H1 (cell line): Measurements from ENCODE around the gene GDE1. TPM values are rescaled to one million over a fixed set of nuclear protein-coding genes. Genes with fewer than 3 reads are reported as not detected.

ENCODE experiments used
- CTCF ChIA-PET: fragments of 300-600 bp; sonication (Branson Sonifier 250); formaldehyde crosslinking; loops from one replicate; lab custom pipeline; 2021; ENCODE audit not compliant: partially characterized antibody; lab: Charles Lee
- POLR2A ChIA-PET: fragments of 300-600 bp; sonication (Branson Sonifier 250); formaldehyde crosslinking; loops from one replicate; lab custom pipeline; 2021; ENCODE audit warnings: inconsistent platforms; ENCODE audit not compliant: partially characterized antibody; lab: Charles Lee
- DNase-seq, 2 experiments: peaks; one replicate each; pipeline versions ENCODE4 v3.0.0 to v3.0.0-alpha.2; 2010 to 2022; ENCODE audit warnings: low spot score in 2 of 2, low read depth in 1 of 2, mixed read lengths in 1 of 2
- FAIRE-seq: peaks from 2 replicates; lab custom pipeline; 2011; peaks lifted over from hg19 to GRCh38; lab: Jason Lieb, UNC
- H2AFZ ChIP-seq: 2 replicates; pipeline ENCODE4 v1.8.1; 2012; ENCODE audit warnings: low read length, inconsistent platforms
- H2AK5ac ChIP-seq: 2 replicates; pipeline ENCODE4 v1.6.1; 2013; ENCODE audit warnings: low read depth, low read length
- H2BK120ac ChIP-seq: replicated peaks from 2 replicates; pipeline ENCODE3; 2013; ENCODE audit warnings: low read depth, low read length, inconsistent platforms
- H2BK12ac ChIP-seq: 2 replicates; pipeline ENCODE4 v1.6.1; 2013; ENCODE audit warnings: low read depth, low read length
- H2BK15ac ChIP-seq: 2 replicates; pipeline ENCODE4 v1.6.1; 2013; ENCODE audit warnings: low read length
- H2BK20ac ChIP-seq: 2 replicates; pipeline ENCODE4 v1.6.1; 2013; ENCODE audit warnings: low read length
- H2BK5ac ChIP-seq: 2 replicates; pipeline ENCODE4 v1.6.1; 2013; ENCODE audit warnings: low read depth, low read length
- H3K14ac ChIP-seq: 2 replicates; pipeline ENCODE4 v1.6.1; 2013; ENCODE audit warnings: inconsistent platforms; ENCODE audit not compliant: insufficient read length
- H3K18ac ChIP-seq: 2 replicates; pipeline ENCODE4 v1.6.1; 2013; ENCODE audit warnings: low read length; ENCODE audit errors: extremely low read depth
- H3K23ac ChIP-seq: 2 replicates; pipeline ENCODE4 v1.6.1; 2013; ENCODE audit warnings: inconsistent platforms; ENCODE audit not compliant: insufficient read length
- H3K23me2 ChIP-seq: 2 replicates; pipeline ENCODE4 v1.6.1; 2013; ENCODE audit warnings: low read depth, low read length
- H3K27ac ChIP-seq: 2 replicates; pipeline ENCODE4 v1.6.1; 2011; ENCODE audit warnings: low read depth, low read length, inconsistent platforms
- H3K27me3 ChIP-seq, 4 experiments: replicated peaks in 1 of 4; 1 replicate in 1 of 4; 2 replicates in 3 of 4; pipeline versions ENCODE4 v1.6.1 to v1.8.1; 2011 to 2013; ENCODE audit warnings: low read length in 3 of 4, mild to moderate bottlenecking in 3 of 4, inconsistent platforms in 2 of 4, mixed read lengths in 2 of 4, moderate library complexity in 1 of 4; ENCODE audit not compliant: control insufficient read depth in 3 of 4, insufficient read depth in 3 of 4; ENCODE audit errors: extremely low read depth in 1 of 4
- H3K36me3 ChIP-seq, 4 experiments: 2 replicates each; pipeline versions ENCODE4 v1.6.1 to v1.8.1; 2011 to 2013; ENCODE audit warnings: mild to moderate bottlenecking in 4 of 4, low read length in 3 of 4, moderate library complexity in 2 of 4, control low read depth in 1 of 4, inconsistent platforms in 1 of 4; ENCODE audit not compliant: insufficient read depth in 4 of 4, control insufficient read depth in 2 of 4
- H3K4ac ChIP-seq: replicated peaks from 2 replicates; pipeline ENCODE3; 2013; ENCODE audit warnings: low read length, low read depth, mixed read lengths, inconsistent platforms; ENCODE audit not compliant: insufficient read length
- H3K4me1 ChIP-seq, 4 experiments: replicated peaks in 1 of 4; 1 replicate in 1 of 4; 2 replicates in 3 of 4; pipeline versions ENCODE4 v1.6.1 to v1.8.1; 2011 to 2013; ENCODE audit warnings: low read length in 3 of 4, inconsistent platforms in 2 of 4, mixed read lengths in 1 of 4; ENCODE audit not compliant: insufficient read depth in 4 of 4, control insufficient read depth in 3 of 4
- H3K4me2 ChIP-seq, 2 experiments: 2 replicates each; pipeline versions ENCODE4 v1.6.1 to v1.8.1; 2011 to 2013; ENCODE audit warnings: low read depth in 2 of 2, low read length in 2 of 2, control low read depth in 1 of 2, inconsistent platforms in 1 of 2, mild to moderate bottlenecking in 1 of 2; ENCODE audit not compliant: insufficient read depth in 1 of 2
- H3K4me3 ChIP-seq, 4 experiments: fragments of 200-600, 300-600 bp in 1 of 4; sonication (generic), shearing (Covaris generic), sonication (Bioruptor Twin) in 1 of 4; 2 replicates each; pipeline versions ENCODE4 v1.5.1 to v1.8.1; 2011 to 2016; ENCODE audit warnings: low read length in 4 of 4, low read depth in 3 of 4, control low read depth in 2 of 4, inconsistent platforms in 2 of 4, mild to moderate bottlenecking in 2 of 4, mixed read lengths in 1 of 4, moderate library complexity in 1 of 4; ENCODE audit not compliant: insufficient read depth in 2 of 4; ENCODE audit errors: extremely low read depth in 1 of 4
- H3K56ac ChIP-seq: replicated peaks from 2 replicates; pipeline ENCODE3; 2013; ENCODE audit warnings: low read depth, mild to moderate bottlenecking, mixed read lengths, low read length, inconsistent platforms; ENCODE audit not compliant: insufficient read length
- H3K79me1 ChIP-seq: 2 replicates; pipeline ENCODE4 v1.6.1; 2013; ENCODE audit warnings: low read depth, low read length, control low read depth
- H3K79me2 ChIP-seq, 2 experiments: 2 replicates each; pipeline versions ENCODE4 v1.6.1 to v1.8.1; 2012 to 2013; ENCODE audit warnings: low read length in 2 of 2, mild to moderate bottlenecking in 2 of 2, inconsistent platforms in 1 of 2; ENCODE audit not compliant: insufficient read depth in 2 of 2, control insufficient read depth in 1 of 2
- H3K9ac ChIP-seq, 4 experiments: replicated peaks in 1 of 4; 1 replicate in 1 of 4; 2 replicates in 3 of 4; pipeline versions ENCODE4 v1.6.1 to v1.8.1; 2011 to 2013; ENCODE audit warnings: low read depth in 3 of 4, low read length in 3 of 4, control low read depth in 2 of 4, mild to moderate bottlenecking in 2 of 4, moderate library complexity in 2 of 4, inconsistent platforms in 1 of 4; ENCODE audit errors: extremely low read depth in 1 of 4
- H3K9me3 ChIP-seq, 2 experiments: 2 replicates each; pipeline versions ENCODE4 v1.6.1 to v1.8.1; 2012 to 2013; ENCODE audit warnings: mild to moderate bottlenecking in 2 of 2, moderate library complexity in 2 of 2, control low read depth in 1 of 2, inconsistent platforms in 1 of 2, low read depth in 1 of 2, low read length in 1 of 2, mixed read lengths in 1 of 2; ENCODE audit not compliant: insufficient read depth in 2 of 2
- H4K20me1 ChIP-seq, 2 experiments: replicated peaks in 1 of 2; 2 replicates each; pipeline versions ENCODE3 to v1.8.1; 2011 to 2013; ENCODE audit warnings: inconsistent platforms in 2 of 2, low read length in 2 of 2, mild to moderate bottlenecking in 1 of 2; ENCODE audit not compliant: insufficient read depth in 2 of 2, control insufficient read depth in 1 of 2
- H4K5ac ChIP-seq: 2 replicates; pipeline ENCODE4 v1.6.1; 2013; ENCODE audit warnings: low read length, low read depth, mixed read lengths, inconsistent platforms; ENCODE audit not compliant: insufficient read length
- H4K8ac ChIP-seq: 2 replicates; pipeline ENCODE4 v1.8.0; 2013; ENCODE audit warnings: mild to moderate bottlenecking, moderate library complexity, low read length, inconsistent platforms; ENCODE audit not compliant: insufficient read depth; ENCODE audit errors: extremely low read depth
- H4K91ac ChIP-seq: replicated peaks from 2 replicates; pipeline ENCODE3; 2013; ENCODE audit warnings: low read length, mixed read lengths, inconsistent platforms; ENCODE audit not compliant: insufficient read length
- EP300 ChIP-seq, 2 experiments: IDR thresholded peaks; 1 replicate in 1 of 2; 2 replicates in 1 of 2; pipeline ENCODE4 v1.6.1; 2011 to 2012; ENCODE audit warnings: low read depth in 2 of 2, low read length in 2 of 2, mild to moderate bottlenecking in 2 of 2, borderline replicate concordance in 1 of 2, inconsistent platforms in 1 of 2, moderate library complexity in 1 of 2
- GABPA ChIP-seq: IDR thresholded peaks from 2 replicates; pipeline ENCODE4 v1.6.1; 2011; ENCODE audit warnings: mild to moderate bottlenecking, low read length, moderate library complexity, borderline replicate concordance; ENCODE audit not compliant: insufficient read depth
- NRF1 ChIP-seq: IDR thresholded peaks from 2 replicates; pipeline ENCODE4 v1.6.1; 2011; ENCODE audit warnings: mild to moderate bottlenecking, low read depth, low read length, improper control_type of control experiment
- SAP30 ChIP-seq: fragments of 300-600 bp; sonication (generic); IDR thresholded peaks from 2 replicates; pipeline ENCODE4 v1.7.1; 2012; ENCODE audit warnings: low read length, moderate library complexity, mild to moderate bottlenecking, inconsistent platforms; ENCODE audit not compliant: insufficient read depth, insufficient replicate concordance
- WGBS, 2 experiments: shearing (Covaris generic) in 1 of 2; methylation state at CpG; one replicate each; pipeline versions ENCODE4 v1.1.6 to v1.1.7; 2013 to 2015; ENCODE audit warnings: low lambda C conversion rate in 2 of 2, mixed read lengths in 2 of 2, inconsistent platforms in 1 of 2, low coverage in 1 of 2, missing lambda C conversion rate in 1 of 2; ENCODE audit not compliant: insufficient replicate concordance in 2 of 2, insufficient coverage in 1 of 2, insufficient read length in 1 of 2; ENCODE audit errors: extremely low coverage in 1 of 2, missing lambda C conversion rate in 1 of 2; 5-methylcytosine and 5-hydroxymethylcytosine counted together
- polyA plus RNA-seq, 7 experiments: library from polyadenylated mRNA; depleted of rRNA in 3 of 7; stranded (reverse) in 5 of 7; unstranded in 2 of 7; fragments of >200 nt in 5 of 7; fragments of 200-250 nt in 2 of 7; gene quantifications; 1 replicate in 5 of 7; 2 replicates in 1 of 7; 4 replicates in 1 of 7; pipeline versions ENCODE4 v1.2.1 to v1.2.3, GENCODE V29; 2011 to 2013; ENCODE audit warnings: missing spikeins in 2 of 7, mixed read lengths in 2 of 7
- total RNA-seq: library from RNA; stranded (reverse); fragmentation: NEBNext Ultra II Directional; extraction: Animal tissue kit (Norgen Biotek cat#: 25700); gene quantifications from 2 replicates; pipeline ENCODE4 v1.2.1, GENCODE V29; 2021

GDE1 gene
- total and polyA plus RNA-seq, 2 of the 8 experiments (the other 6 are each of a cell fraction or from before 2014, with no cell fraction given), result 29.2 to 70.8 TPM

DNA sequence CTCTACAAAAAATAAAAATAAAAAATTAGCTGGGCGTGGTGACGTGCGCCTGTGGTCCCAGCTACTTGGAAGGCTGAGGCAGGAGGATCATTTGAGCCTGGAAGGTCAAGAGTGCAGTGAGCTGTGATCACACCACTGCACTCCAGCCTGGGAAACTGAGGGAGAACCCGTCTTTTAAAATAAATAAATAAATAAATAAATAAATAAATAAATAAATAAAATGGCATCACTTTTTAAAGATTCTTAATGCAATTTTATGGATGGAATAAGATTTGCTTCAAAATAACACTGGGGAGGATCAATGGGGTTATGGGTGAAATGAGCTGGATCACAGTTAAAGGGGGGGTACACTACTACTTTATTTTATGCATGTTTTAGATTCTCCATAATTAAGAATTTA lies 14.9 kb downstream of the GDE1 start:
- Histone ChIP-seq H4K91ac (no peak overlapping the region), H2BK120ac (no peak overlapping the region), H3K4me2 (no peak overlapping the region), H3K9ac (no peak overlapping the region), H4K5ac (no peak overlapping the region), H3K9me3 (no peaks in the 10 kb centered on the region), H3K14ac (no peak overlapping the region), H4K8ac (no peak overlapping the region), H3K23ac (no peak overlapping the region), H2AK5ac (no peak overlapping the region), H4K20me1 (peaks cover 0 to 2% of the 10 kb centered on the region in 2 experiments), H3K56ac (no peak overlapping the region), H3K79me1 (no peaks in the 10 kb centered on the region; the same call in 1 of the 2 replicates), H3K23me2 (no peaks in the 10 kb centered on the region), H3K27ac (no peak overlapping the region), H3K4ac (no peak overlapping the region), H3K79me2 (no peaks in the 10 kb centered on the region; a peak in 1 of 4 replicates), H2BK20ac (no peak overlapping the region), H3K36me3 (peaks cover 2 to 59% (median 32%) of the 10 kb centered on the region in 4 experiments; a peak in 7 of 8 replicates), H3K4me3 (no peak overlapping the region), H2BK15ac (no peak overlapping the region), H2AFZ (no peak overlapping the region), H2BK5ac (no peak overlapping the region), H3K18ac (no peak overlapping the region), H3K4me1 (no peaks in the 10 kb centered on the region), H3K27me3 (no peaks in the 10 kb centered on the region), H2BK12ac (no peak overlapping the region)
- TF ChIP-seq NRF1 (no peak), GABPA (no peak), SAP30 (no peak), EP300 (IDR thresholded peaks at IDR 0.05; ENCODE audit: borderline replicate concordance in 1 of 2, low read depth in 2 of 2, low read length in 2 of 2) (no peak)
- WGBS, 2 experiments, result 86% methylated on average over 4 of the region's 4 CpGs; no CpG with 5 or more reads in 1 of the 2 experiments
- DNase-seq, result no peak
- POLR2A ChIA-PET, result interaction anchor here (0.9 kb wide), 1 partner anchor 12 kb away, joined by 3 read pairs; no protein-coding TSS in a partner anchor
- CTCF ChIA-PET, result interaction anchor here (0.8 to 9.0 kb wide), 4 partner anchors 14 to 117 kb away, joined by 3 to 113 read pairs (median 4); no protein-coding TSS in a partner anchor
- no peak for FAIRE-seq
